ENCODE measurements around the gene KATNAL2. TPM values are rescaled to one million over a fixed set of nuclear protein-coding genes. Genes with fewer than 3 reads are reported as not detected.

KATNAL2 gene
- total RNA-seq, 1 donor from 2014 or later: 3.0 TPM

GRCh38 chr18:46946656-46947282 is 29.4 kb downstream of the KATNAL2 start:
- no peak overlapping the region for H3K27ac Mint-ChIP-seq (ENCODE audit: unreplicated experiment)
- Histone ChIP-seq H3K4me1 (ENCODE audit: insufficient read depth, low read length) (no peaks in the 10 kb centered on the region), H3K27ac (ENCODE audit: low read depth, low read length) (no peak overlapping the region), H3K9me3 (ENCODE audit: insufficient read depth, low read depth, low read length) (no peaks in the 10 kb centered on the region), H3K36me3 (ENCODE audit: insufficient read depth, low read length) (no peaks in the 10 kb centered on the region), H3K79me2 (ENCODE audit: insufficient read depth, low read length) (no peaks in the 10 kb centered on the region), H4K20me1 (ENCODE audit: insufficient read depth, low read length) (no peaks in the 10 kb centered on the region), H3K4me2 (ENCODE audit: low read length) (peak overlapping the region; percentile 96), H3K4me3 (ENCODE audit: insufficient read depth, low read depth, low read length) (peak overlapping the region; percentile 88), H3K27me3 (ENCODE audit: insufficient read depth, low read length) (no peaks in the 10 kb centered on the region), H3K9ac (ENCODE audit: low read length) (peak overlapping the region; percentile 67), H2AFZ (ENCODE audit: low read depth, low read length) (peak overlapping the region; percentile 95)
- peak; percentile 84 for DNase-seq (ENCODE audit: low read depth)
- H3K9me3 Mint-ChIP-seq (ENCODE audit: unreplicated experiment): no peaks in the 10 kb centered on the region
- TF ChIP-seq, protein P1, sequence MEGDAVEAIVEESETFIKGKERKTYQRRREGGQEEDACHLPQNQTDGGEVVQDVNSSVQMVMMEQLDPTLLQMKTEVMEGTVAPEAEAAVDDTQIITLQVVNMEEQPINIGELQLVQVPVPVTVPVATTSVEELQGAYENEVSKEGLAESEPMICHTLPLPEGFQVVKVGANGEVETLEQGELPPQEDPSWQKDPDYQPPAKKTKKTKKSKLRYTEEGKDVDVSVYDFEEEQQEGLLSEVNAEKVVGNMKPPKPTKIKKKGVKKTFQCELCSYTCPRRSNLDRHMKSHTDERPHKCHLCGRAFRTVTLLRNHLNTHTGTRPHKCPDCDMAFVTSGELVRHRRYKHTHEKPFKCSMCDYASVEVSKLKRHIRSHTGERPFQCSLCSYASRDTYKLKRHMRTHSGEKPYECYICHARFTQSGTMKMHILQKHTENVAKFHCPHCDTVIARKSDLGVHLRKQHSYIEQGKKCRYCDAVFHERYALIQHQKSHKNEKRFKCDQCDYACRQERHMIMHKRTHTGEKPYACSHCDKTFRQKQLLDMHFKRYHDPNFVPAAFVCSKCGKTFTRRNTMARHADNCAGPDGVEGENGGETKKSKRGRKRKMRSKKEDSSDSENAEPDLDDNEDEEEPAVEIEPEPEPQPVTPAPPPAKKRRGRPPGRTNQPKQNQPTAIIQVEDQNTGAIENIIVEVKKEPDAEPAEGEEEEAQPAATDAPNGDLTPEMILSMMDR (IDR thresholded peaks at IDR 0.05; ENCODE audit: insufficient read depth, low read depth, low read length): no peak
- no peak for TF ChIP-seq EZH2 (IDR thresholded peaks at IDR 0.05; ENCODE audit: insufficient read depth, low read length)
- H3K27me3 Mint-ChIP-seq (ENCODE audit: low read depth, unreplicated experiment): no peaks in the 10 kb centered on the region
- no peak overlapping the region for H3K4me3 Mint-ChIP-seq (ENCODE audit: unreplicated experiment)
- FAIRE-seq: no peak
- H3K36me3 Mint-ChIP-seq (ENCODE audit: low read depth, unreplicated experiment): no peaks in the 10 kb centered on the region
- H3K4me1 Mint-ChIP-seq (ENCODE audit: low read depth, unreplicated experiment): no peaks in the 10 kb centered on the region

DNA sequence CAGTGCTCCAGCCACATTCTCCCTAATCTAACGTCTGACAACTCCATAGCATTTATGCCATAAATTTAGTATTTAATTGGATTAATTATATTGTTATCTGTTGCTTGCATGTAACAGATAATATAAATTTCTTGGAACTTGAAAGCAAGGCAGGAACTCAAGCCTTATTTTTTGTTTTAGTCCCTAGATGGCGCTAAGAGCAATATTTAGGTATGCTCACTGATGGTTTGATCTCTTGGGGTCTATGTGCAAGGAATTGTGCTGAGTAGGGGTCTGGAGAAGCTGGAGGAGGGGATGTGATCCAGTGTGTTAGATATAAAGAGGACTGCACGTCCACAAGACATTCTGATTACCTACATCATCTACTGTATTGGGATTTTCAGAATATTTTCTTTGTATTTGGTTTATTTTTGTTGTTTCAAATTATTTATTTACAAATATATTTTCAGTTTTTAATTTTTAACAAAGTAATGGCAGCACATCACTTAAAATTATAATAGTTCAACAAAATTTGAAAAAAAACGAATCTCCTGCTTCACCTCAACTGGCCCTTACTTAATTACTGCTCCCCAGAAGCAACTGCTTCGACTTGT is 32.8 kb downstream of the KATNAL2 start:
- Histone ChIP-seq H3K4me2 (ENCODE audit: low read length) (no peak overlapping the region), H3K36me3 (ENCODE audit: insufficient read depth, low read length) (no peaks in the 10 kb centered on the region), H3K27ac (ENCODE audit: low read depth, low read length) (no peak overlapping the region), H2AFZ (ENCODE audit: low read depth, low read length) (no peak overlapping the region), H3K4me3 (ENCODE audit: insufficient read depth, low read depth, low read length) (no peak overlapping the region), H4K20me1 (ENCODE audit: insufficient read depth, low read length) (no peaks in the 10 kb centered on the region), H3K9me3 (ENCODE audit: insufficient read depth, low read depth, low read length) (no peaks in the 10 kb centered on the region), H3K79me2 (ENCODE audit: insufficient read depth, low read length) (no peaks in the 10 kb centered on the region), H3K4me1 (ENCODE audit: insufficient read depth, low read length) (no peaks in the 10 kb centered on the region), H3K9ac (ENCODE audit: low read length) (no peak overlapping the region), H3K27me3 (ENCODE audit: insufficient read depth, low read length) (no peaks in the 10 kb centered on the region)
- Mint-ChIP-seq H3K4me3 (ENCODE audit: unreplicated experiment) (no peak overlapping the region), H3K27ac (ENCODE audit: unreplicated experiment) (no peak overlapping the region), H3K36me3 (ENCODE audit: low read depth, unreplicated experiment) (no peaks in the 10 kb centered on the region), H3K9me3 (ENCODE audit: unreplicated experiment) (no peaks in the 10 kb centered on the region), H3K4me1 (ENCODE audit: low read depth, unreplicated experiment) (no peaks in the 10 kb centered on the region), H3K27me3 (ENCODE audit: low read depth, unreplicated experiment) (no peaks in the 10 kb centered on the region)
- TF ChIP-seq EZH2 (IDR thresholded peaks at IDR 0.05; ENCODE audit: insufficient read depth, low read length): no peak
- TF ChIP-seq, protein P1 (IDR thresholded peaks at IDR 0.05; ENCODE audit: insufficient read depth, low read depth, low read length): peak; percentile 49
- DNase-seq (ENCODE audit: low read depth): no peak
- no peak for FAIRE-seq

DNA sequence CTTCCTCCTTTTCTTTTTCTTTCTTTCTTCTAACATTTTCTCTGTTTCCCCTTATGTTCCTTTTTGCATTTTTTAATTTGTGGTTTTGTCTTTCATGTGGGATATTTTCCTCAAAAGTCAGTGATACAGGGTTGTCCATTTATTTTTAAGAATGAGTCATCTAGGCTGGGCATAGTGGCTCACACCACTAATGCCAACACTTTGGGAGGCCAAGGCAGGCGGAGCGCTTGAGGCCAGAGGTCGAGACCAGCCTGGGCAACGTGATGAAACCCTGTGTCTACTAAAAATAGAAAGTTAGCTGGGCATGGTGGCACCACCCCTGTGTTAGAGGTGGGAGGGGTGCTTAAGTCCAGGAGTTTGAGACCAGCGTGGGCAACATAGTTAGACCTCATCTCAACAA is 35.8 kb downstream of the KATNAL2 start:
- FAIRE-seq (no peak), DNase-seq (ENCODE audit: low read depth) (no peak)
- Histone ChIP-seq H3K4me3 (ENCODE audit: insufficient read depth, low read depth, low read length) (no peak overlapping the region), H2AFZ (ENCODE audit: low read depth, low read length) (no peak overlapping the region), H4K20me1 (ENCODE audit: insufficient read depth, low read length) (no peaks in the 10 kb centered on the region), H3K9ac (ENCODE audit: low read length) (no peak overlapping the region), H3K4me1 (ENCODE audit: insufficient read depth, low read length) (no peaks in the 10 kb centered on the region), H3K27me3 (ENCODE audit: insufficient read depth, low read length) (no peaks in the 10 kb centered on the region), H3K36me3 (ENCODE audit: insufficient read depth, low read length) (no peaks in the 10 kb centered on the region), H3K4me2 (ENCODE audit: low read length) (no peak overlapping the region), H3K27ac (ENCODE audit: low read depth, low read length) (no peak overlapping the region), H3K9me3 (ENCODE audit: insufficient read depth, low read depth, low read length) (no peaks in the 10 kb centered on the region), H3K79me2 (ENCODE audit: insufficient read depth, low read length) (no peaks in the 10 kb centered on the region)
- no peak for TF ChIP-seq EZH2 (IDR thresholded peaks at IDR 0.05; ENCODE audit: insufficient read depth, low read length)
- TF ChIP-seq, protein P1 (IDR thresholded peaks at IDR 0.05; ENCODE audit: insufficient read depth, low read depth, low read length): no peak
- Mint-ChIP-seq H3K36me3 (ENCODE audit: low read depth, unreplicated experiment) (no peaks in the 10 kb centered on the region), H3K4me3 (ENCODE audit: unreplicated experiment) (no peak overlapping the region), H3K4me1 (ENCODE audit: low read depth, unreplicated experiment) (no peaks in the 10 kb centered on the region), H3K27me3 (ENCODE audit: low read depth, unreplicated experiment) (no peaks in the 10 kb centered on the region), H3K27ac (ENCODE audit: unreplicated experiment) (no peak overlapping the region), H3K9me3 (ENCODE audit: unreplicated experiment) (no peaks in the 10 kb centered on the region)
